NCI-H226 (cell line): ENCODE measurements around the gene VPS51.
"Not testable (repeated sequence)": the region's sequence is repeated elsewhere in the genome, so short reads cannot be mapped to it uniquely, and the experiment has no call there.

Experiments used
- DNase-seq: peaks from one replicate; pipeline ENCODE4 v3.0.0-alpha.2; 2015

VPS51 gene

GRCh38 chr11:65136515-65137096 lies 40.6 kb downstream of the VPS51 start:
- DNase-seq = no peak

- DNase-seq = no peak
Measured at GRCh38 chr11:65141896-65142494, 46.0 kb downstream of the VPS51 start.

- DNase-seq = no peak
Measured at GRCh38 chr11:65147352-65148075, 51.5 kb downstream of the VPS51 start.

DNA sequence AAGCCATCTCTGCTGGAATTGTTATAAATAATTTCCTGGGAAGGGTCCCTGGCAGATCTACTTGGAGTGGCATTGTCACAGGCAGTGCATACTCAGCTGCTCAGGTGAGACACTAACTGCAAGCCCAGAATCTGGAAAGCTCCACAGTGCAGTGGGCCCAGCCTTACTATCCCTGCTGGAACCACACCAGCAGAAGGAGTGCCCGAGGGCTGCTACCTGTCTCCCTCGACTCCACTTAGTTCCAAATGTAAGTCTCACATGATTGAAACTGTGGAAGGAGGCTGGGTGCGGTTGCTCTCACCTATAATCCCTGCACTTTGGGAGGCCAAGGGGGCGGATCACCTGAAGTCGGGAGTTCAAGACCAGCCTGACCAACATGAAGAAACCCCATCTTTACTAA lies 52.6 kb downstream of the VPS51 start:
- no peak for DNase-seq

GRCh38 chr11:65150131-65150508 lies 54.1 kb downstream of the VPS51 start:
- DNase-seq = not testable (repeated sequence)

- peak; percentile 36 for DNase-seq
Measured at GRCh38 chr11:65150509-65151299, 54.7 kb downstream of the VPS51 start.

GRCh38 chr11:65151331-65151899 lies 55.4 kb downstream of the VPS51 start:
- DNase-seq = no peak

GRCh38 chr11:65152122-65152521 lies 56.1 kb downstream of the VPS51 start:
- DNase-seq = no peak

GRCh38 chr11:65156256-65156655 lies 60.2 kb downstream of the VPS51 start:
- no peak for DNase-seq

DNA sequence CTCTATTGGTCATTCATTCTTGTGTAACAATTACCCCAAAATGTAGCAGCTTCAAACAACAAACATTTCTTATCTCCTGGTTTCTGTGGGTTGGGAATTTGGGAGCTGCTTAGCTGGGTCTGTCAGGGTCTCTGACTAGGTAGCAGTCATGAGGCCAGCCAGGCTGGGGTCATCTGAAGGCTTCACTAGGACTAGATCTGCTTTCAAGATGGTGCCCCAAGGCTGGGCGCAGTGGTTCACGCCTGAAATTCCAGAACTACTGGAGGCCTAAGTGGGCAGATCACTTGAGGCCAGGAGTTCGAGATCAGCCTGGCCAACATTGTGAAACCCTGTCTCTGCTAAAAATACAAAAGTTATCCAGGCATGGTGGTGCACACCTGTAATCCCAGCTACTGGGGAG lies 60.9 kb downstream of the VPS51 start:
- DNase-seq = no peak

DNA sequence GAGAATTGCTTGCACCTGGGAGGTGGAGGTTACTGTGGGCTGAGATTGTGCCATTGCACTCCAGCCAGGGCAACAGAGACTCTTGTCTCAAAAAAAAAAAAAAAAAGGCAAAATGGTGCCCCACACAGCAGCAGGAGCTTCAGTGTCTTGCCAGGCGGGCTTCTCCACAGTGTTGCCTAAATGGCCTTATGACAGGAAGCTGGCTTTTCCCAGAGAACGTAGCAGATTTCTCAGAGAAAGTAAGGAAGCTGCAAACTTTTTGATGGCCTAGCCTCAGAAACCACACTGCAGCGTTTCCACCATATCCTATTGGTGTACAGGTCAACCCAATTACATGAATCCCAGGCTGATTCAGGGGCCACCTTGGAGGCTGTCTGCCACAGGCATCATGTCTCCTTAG lies 61.3 kb downstream of the VPS51 start:
- DNase-seq = no peak

DNA sequence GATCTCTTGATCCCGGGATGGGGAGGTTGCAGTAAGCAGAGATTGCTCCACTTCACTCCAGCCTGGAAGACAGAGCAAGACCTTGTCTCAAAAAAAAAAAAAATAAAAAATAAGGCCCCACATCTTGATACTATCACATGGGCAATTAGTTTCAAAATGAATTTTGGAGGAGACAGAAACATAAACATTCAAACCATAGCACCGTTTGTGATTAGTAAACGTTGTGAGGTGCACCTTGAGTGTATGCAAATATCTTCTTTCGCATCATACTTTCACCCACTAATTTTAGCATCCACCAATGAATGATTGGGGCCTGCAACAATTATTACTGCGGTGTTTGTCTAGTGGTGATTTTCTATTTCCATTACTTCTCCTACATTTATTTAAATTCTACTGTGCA lies 63.0 kb downstream of the VPS51 start:
- DNase-seq = no peak

DNA sequence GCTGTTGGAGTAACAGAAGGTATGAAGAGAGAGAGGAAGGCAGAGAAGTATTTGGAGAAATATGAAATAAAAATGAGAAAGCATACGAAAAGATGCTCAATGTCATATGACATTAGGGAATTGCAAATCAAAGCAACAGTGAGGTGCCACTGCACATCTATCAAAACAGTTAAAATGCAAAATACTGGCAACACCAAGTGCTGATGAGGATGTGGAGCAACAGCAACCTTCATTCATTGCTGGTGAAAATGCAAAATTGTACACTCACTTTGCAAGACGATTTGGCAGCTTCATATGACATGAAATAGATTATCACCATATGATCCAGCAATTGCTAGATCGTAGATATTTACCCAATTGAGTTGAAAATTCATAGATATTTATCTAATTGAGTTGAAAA lies 64.6 kb downstream of the VPS51 start:
- no peak for DNase-seq
